Measurements from ENCODE around the gene PTPRN2. TPM values are rescaled to one million over a fixed set of nuclear protein-coding genes. Genes with fewer than 3 reads are reported as not detected.

PTPRN2 gene
- total RNA-seq, 1 experiment from 2014 or later, result 2.1 TPM

DNA sequence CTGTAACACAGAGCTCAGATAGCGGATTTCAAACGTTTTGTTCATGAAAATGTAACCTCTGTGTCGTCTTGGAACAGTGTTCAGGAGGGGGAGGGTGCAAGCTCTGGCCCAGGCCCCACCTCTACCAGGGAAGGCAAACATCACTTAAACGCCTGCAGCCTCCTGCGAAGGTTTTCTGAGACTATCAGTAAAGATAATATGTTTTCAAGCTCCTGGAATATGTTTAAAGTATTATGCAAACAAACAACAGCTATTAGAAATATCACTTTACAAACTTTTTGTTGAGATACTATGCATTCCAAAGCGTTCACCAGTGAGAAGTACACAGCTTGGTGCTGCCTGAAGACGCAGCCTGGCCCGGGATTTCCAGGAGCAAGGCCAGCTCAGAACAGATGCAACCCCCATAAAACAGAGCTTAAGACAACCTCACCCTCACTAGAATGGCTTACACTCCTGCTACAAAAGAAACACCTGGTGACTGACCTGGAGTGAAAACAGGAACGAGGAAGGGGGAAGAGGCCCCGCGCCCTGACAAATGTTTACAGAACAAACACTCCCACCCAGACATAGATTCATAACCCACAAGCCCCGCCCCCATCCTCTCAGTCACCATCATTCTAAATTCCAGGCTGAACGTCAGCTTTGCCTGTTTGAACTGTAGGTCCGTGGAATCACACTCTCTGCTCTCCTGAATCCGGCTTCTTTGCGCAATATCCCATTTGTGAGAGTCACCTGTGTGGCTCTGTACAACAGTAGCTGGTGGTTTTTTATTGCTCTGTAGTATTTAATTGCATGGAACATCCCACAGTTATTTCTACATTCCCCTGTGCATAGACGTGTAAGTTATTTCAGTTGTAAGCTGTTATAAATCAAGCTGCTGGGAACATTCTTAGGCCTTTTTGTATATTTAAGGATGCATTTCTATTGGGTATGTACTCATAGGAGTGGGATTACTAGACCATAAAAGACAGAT is 155.0 kb downstream of the PTPRN2 start:
- Histone ChIP-seq H3K9ac (ENCODE audit: low read length) (no peak overlapping the region), H3K27ac (ENCODE audit: low read depth, low read length) (no peak overlapping the region), H4K20me1 (ENCODE audit: insufficient read depth) (no peaks in the 10 kb centered on the region), H3K4me1 (ENCODE audit: control insufficient read depth in 1 of 2, insufficient read depth in 2 of 2, low read length in 2 of 2) (peaks cover 0 to 15% of the 10 kb centered on the region in 2 experiments; a peak in 2 of 4 replicates), H3K4me3 (replicated peaks in 1 of 2; ENCODE audit: low read depth in 1 of 2, low read length in 2 of 2) (peak overlapping the region; percentile 26 to 42), H3K9me3 (ENCODE audit: control insufficient read depth in 1 of 2, insufficient read depth in 1 of 2, low read depth in 1 of 2, low read length in 2 of 2) (no peaks in the 10 kb centered on the region), H3K79me2 (ENCODE audit: insufficient read depth, low read length) (no peaks in the 10 kb centered on the region), H3K4me2 (ENCODE audit: low read length) (peak overlapping the region; percentile 77), H3K36me3 (ENCODE audit: control insufficient read depth in 1 of 2, insufficient read depth in 2 of 2, low read length in 2 of 2) (no peaks in the 10 kb centered on the region), H3K9me2 (ENCODE audit: insufficient read depth) (no peaks in the 10 kb centered on the region), H3K27me3 (ENCODE audit: insufficient read depth, low read length) (peaks cover 12% of the 10 kb centered on the region), H2AFZ (ENCODE audit: low read depth, low read length, poor library complexity, severe bottlenecking) (peak overlapping the region; percentile 88)
- ATAC-seq, result peak; percentile 59
- ChIA-PET RAD21 (ENCODE audit: low non-redundant PET in 1 of 2, low total read pairs in 2 of 2, uncharacterized antibody in 2 of 2, unreplicated experiment in 2 of 2) (no interaction called here), POLR2A (no interaction called here), CTCF (interaction anchor here (1.2 kb wide), 1 partner anchor 544 kb away, joined by 5 read pairs; no protein-coding TSS in a partner anchor)
- no peak for TF ChIP-seq EZH2phosphoT487 (IDR thresholded peaks at IDR 0.05; ENCODE audit: borderline replicate concordance)
- intact Hi-C loops (cut with micrococcal nuclease), result no loop called here
- no TSS peak for BruUV-seq (replicated peaks)
- no peak for DNase-seq (ENCODE audit: low read depth, low spot score)

DNA sequence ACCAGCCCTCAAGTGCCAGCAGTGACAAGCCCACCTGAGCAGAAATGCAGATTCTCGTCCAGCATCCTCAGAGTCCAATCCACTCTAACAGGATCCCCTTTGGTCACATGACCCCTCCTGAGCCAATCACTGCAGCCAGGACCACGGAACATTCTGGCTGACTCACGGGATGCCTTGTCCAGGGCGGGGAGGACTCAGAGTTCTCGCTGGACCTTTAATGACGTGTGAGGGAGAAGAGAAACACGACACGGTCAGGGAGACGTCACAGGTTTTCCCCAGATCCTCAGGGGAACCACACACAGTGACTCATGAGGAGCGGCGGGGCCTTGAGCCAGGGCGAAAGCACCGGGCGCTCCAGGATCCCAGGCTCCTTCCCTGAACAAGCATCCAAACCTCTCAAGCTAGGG is 155.7 kb downstream of the PTPRN2 start:
- TF ChIP-seq, protein P1, sequence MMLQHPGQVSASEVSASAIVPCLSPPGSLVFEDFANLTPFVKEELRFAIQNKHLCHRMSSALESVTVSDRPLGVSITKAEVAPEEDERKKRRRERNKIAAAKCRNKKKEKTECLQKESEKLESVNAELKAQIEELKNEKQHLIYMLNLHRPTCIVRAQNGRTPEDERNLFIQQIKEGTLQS (IDR thresholded peaks at IDR 0.05), result no peak
- TF ChIP-seq YY1 (IDR thresholded peaks at IDR 0.05; ENCODE audit: extremely low read depth, insufficient replicate concordance, low read depth, low read length), result no peak
- TF ChIP-seq SP1 (IDR thresholded peaks at IDR 0.05; ENCODE audit: low read depth), result peak; percentile 39; the same call in 1 of the 2 replicates
- TF ChIP-seq, protein P2, sequence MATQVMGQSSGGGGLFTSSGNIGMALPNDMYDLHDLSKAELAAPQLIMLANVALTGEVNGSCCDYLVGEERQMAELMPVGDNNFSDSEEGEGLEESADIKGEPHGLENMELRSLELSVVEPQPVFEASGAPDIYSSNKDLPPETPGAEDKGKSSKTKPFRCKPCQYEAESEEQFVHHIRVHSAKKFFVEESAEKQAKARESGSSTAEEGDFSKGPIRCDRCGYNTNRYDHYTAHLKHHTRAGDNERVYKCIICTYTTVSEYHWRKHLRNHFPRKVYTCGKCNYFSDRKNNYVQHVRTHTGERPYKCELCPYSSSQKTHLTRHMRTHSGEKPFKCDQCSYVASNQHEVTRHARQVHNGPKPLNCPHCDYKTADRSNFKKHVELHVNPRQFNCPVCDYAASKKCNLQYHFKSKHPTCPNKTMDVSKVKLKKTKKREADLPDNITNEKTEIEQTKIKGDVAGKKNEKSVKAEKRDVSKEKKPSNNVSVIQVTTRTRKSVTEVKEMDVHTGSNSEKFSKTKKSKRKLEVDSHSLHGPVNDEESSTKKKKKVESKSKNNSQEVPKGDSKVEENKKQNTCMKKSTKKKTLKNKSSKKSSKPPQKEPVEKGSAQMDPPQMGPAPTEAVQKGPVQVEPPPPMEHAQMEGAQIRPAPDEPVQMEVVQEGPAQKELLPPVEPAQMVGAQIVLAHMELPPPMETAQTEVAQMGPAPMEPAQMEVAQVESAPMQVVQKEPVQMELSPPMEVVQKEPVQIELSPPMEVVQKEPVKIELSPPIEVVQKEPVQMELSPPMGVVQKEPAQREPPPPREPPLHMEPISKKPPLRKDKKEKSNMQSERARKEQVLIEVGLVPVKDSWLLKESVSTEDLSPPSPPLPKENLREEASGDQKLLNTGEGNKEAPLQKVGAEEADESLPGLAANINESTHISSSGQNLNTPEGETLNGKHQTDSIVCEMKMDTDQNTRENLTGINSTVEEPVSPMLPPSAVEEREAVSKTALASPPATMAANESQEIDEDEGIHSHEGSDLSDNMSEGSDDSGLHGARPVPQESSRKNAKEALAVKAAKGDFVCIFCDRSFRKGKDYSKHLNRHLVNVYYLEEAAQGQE (IDR thresholded peaks at IDR 0.05; ENCODE audit: low read depth), result no peak
- no peak for TF ChIP-seq ZFX (IDR thresholded peaks at IDR 0.05)
- Histone ChIP-seq H3K4me2 (ENCODE audit: low read length) (peak overlapping the region; percentile 77), H3K9me2 (ENCODE audit: insufficient read depth) (no peaks in the 10 kb centered on the region), H4K20me1 (ENCODE audit: insufficient read depth) (no peaks in the 10 kb centered on the region), H3K4me1 (ENCODE audit: control insufficient read depth in 1 of 2, insufficient read depth in 2 of 2, low read length in 2 of 2) (peaks cover 0 to 15% of the 10 kb centered on the region in 2 experiments; a peak in 2 of 4 replicates), H3K79me2 (ENCODE audit: insufficient read depth, low read length) (no peaks in the 10 kb centered on the region), H3K9me3 (ENCODE audit: control insufficient read depth in 1 of 2, insufficient read depth in 1 of 2, low read depth in 1 of 2, low read length in 2 of 2) (no peaks in the 10 kb centered on the region), H3K4me3 (replicated peaks in 1 of 2; ENCODE audit: low read depth in 1 of 2, low read length in 2 of 2) (peak overlapping the region; percentile 26 to 42), H3K9ac (ENCODE audit: low read length) (no peak overlapping the region), H3K36me3 (ENCODE audit: control insufficient read depth in 1 of 2, insufficient read depth in 2 of 2, low read length in 2 of 2) (no peaks in the 10 kb centered on the region), H3K27ac (ENCODE audit: low read depth, low read length) (no peak overlapping the region), H2AFZ (ENCODE audit: low read depth, low read length, poor library complexity, severe bottlenecking) (peak overlapping the region; percentile 88), H3K27me3 (ENCODE audit: insufficient read depth, low read length) (peaks cover 9% of the 10 kb centered on the region)
- intact Hi-C loops (cut with micrococcal nuclease), result no loop called here
- DNase-seq (ENCODE audit: low read depth, low spot score) (peak; percentile 54), ATAC-seq (peak; percentile 93)
- no TSS peak for BruUV-seq (replicated peaks)
- ChIA-PET CTCF (no interaction called here), POLR2A (no interaction called here), RAD21 (ENCODE audit: low non-redundant PET in 1 of 2, low total read pairs in 2 of 2, uncharacterized antibody in 2 of 2, unreplicated experiment in 2 of 2) (no interaction called here)
